HK-2 (cell line): ENCODE measurements around the gene EGFR.

Experiments used
- DNase-seq: peaks from one replicate; pipeline ENCODE4 v3.0.0-alpha.2; 2018; ENCODE audit not compliant: unreplicated experiment

Gene EGFR

DNA sequence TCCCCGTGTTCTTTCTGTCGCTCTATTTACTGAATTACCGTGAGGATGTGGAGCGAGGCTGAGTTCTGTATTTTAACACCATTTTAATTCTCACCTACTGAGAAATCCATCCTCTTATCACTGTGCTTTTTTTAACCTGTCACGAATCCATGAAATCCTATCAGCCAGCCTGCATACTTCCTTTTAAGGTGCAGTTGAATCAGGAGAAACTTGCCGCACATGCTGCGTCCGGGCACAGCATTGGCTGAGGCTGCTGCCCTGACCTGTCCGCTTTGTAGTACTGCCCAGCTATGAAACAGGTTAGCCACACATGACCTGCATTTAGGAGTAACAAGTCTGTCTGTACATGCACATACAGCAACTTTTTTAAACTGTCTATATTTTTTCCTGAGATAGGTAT lies 82.5 kb downstream of the EGFR start:
- DNase-seq = no peak

- no peak for DNase-seq
Observed at GRCh38 chr7:55104123-55104522, 85.3 kb downstream of the EGFR start.

GRCh38 chr7:55104712-55105433 lies 86.1 kb downstream of the EGFR start:
- DNase-seq = no peak

DNA sequence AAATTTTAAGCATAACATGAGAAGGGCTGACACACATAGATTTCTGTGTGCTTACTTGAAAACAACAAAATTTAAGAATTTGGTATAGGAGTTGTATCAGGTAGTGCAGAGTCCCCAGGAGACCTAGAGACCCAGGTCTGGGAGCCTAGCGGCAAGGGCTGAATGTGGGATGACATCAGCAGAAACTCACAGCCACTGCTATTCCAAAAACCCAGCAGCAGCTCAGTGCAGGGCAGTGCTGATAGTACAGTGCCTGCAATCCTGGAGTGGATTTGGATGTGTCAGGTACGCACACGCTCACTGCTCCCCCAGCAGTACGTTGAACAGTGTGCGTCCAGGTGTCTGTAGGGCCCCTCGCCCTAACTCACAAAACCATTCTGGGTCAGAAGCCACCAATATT lies 87.1 kb downstream of the EGFR start:
- DNase-seq = no peak

DNA sequence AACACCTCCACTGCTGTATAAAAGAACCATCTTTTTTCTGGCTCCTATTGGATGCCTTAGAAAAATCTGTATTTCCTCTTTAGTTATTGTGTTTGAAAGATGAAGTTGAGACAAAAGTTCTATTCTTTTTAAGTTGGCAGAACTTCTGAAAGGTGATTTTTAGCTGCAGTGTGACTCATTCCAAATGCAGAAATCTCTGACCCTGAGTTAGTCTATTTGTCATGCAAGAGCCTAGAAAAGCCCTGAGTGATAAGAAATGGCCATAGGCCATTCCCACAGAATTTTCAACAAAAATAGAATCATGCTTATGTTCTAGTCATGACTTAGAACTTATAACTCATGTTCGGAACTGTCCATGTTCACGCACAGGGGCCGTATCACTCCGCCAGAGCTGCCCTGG lies 89.1 kb downstream of the EGFR start:
- DNase-seq = no peak

GRCh38 chr7:55108401-55108800 lies 89.6 kb downstream of the EGFR start:
- DNase-seq = no peak

DNA sequence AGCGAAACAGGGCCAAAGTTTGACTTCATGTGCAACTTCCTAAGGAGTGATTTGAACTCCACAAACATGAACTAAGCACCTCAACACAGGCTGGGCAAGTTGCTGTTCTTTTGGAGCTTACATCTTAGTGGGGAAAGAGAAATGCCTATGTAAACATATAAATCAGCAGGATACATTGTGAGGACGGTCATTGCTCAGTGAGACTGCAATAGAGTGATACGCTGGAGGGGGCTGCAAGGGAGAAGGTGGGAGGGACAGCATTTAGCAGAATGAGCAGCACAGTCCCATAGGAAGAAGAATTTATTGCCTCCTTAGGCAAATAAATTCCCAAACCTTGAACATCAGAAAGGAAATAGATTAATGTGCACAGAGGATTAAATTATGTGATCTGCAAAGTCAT lies 90.0 kb downstream of the EGFR start:
- DNase-seq = no peak

DNA sequence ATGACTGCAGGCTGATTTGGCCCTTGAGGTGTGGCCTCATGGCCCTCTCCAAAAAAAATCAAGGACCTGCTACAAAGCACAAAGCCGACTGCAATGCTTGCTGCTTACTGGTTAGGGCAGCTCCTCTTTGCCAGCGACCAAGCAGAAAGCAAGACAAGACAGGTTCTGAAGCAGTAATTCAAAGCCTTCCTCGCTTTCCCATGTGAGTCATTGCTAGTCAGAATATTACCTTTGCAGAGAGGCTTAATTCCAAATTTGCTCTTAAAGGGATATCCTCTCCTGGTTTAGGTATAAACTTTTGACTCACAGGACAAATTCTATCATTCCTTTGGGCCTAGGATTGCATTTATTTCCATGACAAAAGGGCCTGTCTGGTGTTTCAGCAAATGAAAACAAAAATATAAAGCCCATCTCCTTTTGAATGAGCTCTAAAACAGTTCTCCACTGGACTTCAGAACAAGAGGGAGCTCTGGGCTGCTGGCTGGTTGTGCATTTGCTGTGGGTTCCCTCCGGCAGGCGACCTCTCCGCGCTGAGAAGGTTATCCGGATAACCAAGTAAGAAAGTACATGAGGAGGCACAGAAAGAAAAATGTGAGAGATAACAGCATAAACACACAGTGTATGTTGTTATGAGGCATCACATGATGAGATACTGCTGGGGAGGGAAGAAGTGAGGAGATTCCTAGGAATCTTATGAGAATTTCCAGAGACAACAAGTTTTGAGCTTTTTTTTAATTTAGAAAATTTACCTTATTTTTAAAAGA lies 90.8 kb downstream of the EGFR start:
- DNase-seq = no peak

DNA sequence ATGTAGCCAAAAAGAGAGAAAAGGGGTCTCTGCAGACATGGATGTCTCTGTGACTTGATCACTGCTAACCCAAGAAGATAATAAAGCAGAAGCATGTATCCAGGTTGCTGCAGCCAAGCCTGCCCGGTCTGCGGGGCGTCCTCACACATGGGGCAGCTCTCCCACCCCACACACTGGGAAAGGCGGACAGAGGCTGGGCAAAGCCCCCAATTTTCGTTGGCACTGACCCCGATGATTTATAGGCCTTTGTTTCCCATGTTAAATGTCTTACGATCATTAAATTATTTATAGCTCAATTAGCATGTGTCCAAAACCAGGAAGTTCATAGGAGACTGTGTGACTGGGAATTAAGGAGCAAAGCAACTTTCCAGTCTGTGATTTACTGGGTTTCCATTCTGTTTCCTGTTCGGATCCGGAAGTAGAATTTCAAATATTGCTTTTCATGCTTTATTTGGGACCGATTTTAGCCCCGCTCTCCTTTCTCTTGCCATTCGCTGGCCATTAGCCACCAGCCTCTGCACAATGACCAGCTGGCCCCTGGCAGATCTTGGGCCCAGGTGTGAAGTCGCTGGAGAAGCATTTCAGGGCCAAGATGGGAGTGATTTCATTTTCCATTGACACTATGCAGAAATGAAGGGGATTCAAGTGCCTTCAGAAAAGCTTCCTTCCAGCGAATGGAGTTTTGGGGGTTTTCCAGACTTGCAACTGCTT lies 91.6 kb downstream of the EGFR start:
- DNase-seq = no peak

- DNase-seq = no peak
Observed at GRCh38 chr7:55110993-55111361, 92.2 kb downstream of the EGFR start.

- no peak for DNase-seq
Observed at GRCh38 chr7:55112056-55112455, 93.2 kb downstream of the EGFR start.

DNA sequence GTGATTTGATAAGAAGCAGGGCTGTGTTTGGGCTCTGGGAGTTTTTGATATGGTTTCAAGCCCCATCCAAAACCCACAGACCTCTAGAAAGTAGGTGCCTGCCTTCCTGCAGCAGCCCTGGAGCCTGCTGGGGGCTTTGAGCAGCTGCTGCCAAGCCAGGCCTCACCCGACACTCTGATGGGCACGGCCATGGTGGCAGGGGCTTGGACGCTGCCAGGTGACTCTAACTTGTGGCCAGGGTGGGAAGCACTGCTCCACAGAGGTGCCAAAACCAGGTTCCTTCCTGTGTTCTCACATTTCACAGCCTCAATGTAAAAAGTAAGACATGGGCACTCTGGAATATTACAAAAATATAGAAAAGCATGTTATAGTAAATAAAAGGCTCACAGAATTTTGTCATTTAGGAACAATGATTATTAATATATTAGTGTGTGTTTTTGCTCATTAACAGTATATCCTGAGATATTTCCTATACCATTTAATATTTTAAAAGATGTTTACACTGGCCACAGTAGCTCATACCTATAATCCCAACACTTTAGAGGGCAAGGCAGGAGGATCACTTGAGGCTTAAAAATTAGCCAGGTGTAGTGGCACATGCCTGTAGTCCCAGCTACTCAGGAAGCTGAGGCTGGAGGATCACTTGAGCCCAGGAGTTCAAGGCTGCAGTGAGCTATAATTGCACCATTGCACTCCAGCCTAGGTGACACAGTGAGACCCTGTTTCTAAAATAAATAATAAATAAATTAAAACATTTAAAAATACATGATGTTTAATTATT lies 95.1 kb downstream of the EGFR start:
- no peak for DNase-seq

GRCh38 chr7:55117286-55117685 lies 98.5 kb downstream of the EGFR start:
- no peak for DNase-seq

DNA sequence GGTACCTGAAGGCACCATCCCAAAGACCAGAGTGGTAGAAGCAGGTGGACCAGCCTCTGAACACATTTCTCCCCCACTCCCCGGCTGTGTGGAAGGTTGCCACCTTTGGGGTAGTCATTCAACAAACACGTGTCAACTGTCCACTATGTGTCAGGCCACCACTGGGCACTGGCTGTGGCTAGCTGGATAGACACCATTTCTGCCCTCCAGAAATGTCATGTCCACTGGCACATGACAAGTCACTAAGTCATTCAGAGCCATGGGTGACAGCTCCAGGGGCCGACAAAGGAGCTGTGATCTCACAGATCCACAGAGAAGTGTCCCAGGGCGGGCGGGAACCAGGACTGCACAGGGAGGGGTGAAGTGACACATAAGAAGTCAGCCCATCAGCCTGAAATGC lies 99.6 kb downstream of the EGFR start:
- DNase-seq = no peak

GRCh38 chr7:55119571-55119970 lies 100.8 kb downstream of the EGFR start:
- DNase-seq = no peak

DNA sequence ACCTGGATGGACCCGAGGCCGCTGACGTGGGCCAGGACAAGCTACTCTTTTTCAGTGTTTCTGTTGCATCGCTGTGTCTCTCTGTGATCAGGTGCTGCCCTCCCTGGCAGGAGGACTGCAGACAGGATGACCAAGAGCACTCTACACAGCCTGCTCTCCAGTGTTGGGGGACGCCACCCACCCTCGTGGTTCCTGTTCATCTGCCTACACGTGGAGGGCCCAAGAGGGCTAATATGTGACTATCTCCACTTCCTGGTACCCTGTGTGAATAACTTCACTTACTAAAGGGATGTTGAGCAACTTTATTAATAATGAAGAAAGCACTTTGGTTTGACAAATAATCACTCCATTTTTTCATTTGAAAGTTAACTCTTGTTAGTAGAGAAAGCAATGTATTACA lies 101.3 kb downstream of the EGFR start:
- DNase-seq = no peak

DNA sequence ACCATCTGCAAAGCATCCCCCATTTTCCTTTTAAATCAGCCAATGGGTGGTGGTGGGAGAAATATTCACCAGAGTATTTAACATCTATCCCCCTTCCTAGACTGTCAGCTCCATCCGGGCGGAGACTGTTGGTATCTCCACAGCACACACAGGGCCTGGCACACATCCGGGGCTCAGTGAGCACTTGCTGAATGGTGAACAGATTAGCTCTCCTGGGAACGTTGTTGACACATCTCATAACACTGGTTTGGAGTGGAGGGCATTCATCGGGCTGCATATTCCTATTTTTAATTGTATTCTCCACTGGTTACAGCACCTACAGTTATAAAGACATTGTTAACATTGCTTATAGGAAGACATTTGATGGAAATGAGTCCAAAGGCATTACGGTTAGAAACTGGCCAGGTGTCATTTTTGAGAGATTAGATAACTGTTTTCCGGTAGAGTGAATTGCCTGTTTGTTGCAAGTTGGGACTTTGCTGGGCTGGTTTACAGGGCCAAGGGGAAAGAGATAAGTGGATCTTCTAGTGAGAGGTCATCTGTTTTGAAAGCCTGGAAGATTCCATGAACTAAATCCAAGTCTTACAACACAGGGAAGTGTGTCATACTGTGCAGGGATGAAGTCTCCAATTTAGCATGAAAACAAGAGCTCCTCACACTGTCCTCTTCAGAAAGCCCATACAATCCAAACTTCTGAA lies 101.8 kb downstream of the EGFR start:
- no peak for DNase-seq

- DNase-seq = no peak
Observed at GRCh38 chr7:55121249-55121648, 102.4 kb downstream of the EGFR start.

DNA sequence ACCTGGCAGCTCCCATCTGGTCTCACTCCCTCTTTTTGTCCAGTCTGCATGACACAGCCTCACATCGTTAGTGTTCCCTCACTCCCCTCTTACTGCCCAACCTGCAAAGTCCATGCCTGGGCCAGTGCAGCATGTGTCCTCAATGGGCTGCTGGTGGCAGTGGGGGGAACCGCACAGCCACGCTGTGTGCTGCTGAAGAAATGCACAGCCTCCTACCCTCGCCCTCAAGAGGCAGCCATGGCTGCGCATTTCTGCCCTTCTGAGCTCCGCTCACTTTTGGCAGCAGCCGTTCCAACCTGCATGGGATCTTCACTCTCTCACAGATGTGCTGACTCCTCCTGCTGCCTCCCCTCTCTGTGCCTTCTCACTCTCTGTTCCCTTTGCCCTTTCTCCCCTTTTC lies 103.4 kb downstream of the EGFR start:
- DNase-seq = no peak

GRCh38 chr7:55124989-55125875 lies 106.4 kb downstream of the EGFR start:
- no peak for DNase-seq

DNA sequence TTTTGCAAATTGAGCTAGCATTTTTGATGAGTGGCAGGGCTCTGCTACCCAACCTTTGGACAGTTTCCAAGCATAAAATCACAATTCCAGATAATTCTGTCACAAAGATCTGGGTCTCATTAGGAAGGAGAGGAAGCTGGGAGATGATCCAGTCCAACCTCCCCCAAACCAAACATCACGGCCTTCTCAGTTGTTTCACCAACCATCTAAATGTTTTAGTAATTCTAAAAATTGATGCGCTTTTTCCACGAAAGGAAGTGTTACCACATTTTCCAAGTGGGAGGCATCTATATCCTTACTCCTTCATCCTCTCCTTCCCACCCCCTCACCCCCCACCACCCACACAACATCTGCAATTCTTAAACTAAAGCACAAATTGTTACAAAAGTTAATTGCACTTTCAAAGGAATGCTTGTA lies 108.3 kb downstream of the EGFR start:
- DNase-seq = no peak
